B cell (primary cell): Measurements from ENCODE around the gene OLFM3.

Source experiments
- CTCF ChIP-seq: fragments of 200-600 bp; IDR thresholded peaks from one replicate; pipeline ENCODE4 v1.8.0; 2022; ENCODE audit warnings: antibody characterized with exemption, mild to moderate bottlenecking
- EZH2 ChIP-seq: IDR thresholded peaks from 2 replicates; pipeline ENCODE4 v1.6.1; 2012; ENCODE audit warnings: borderline replicate concordance, low read depth, mild to moderate bottlenecking, moderate library complexity, low read length; ENCODE audit not compliant: insufficient read depth, poor library complexity, severe bottlenecking

GRCh38 chr1:101928829-101929228 is 67.9 kb downstream of the OLFM3 start:
- TF ChIP-seq CTCF (no peak), EZH2 (no peak)
